Upper lobe of left lung (tissue), 6 donors: Measurements from ENCODE around the gene ORC1. TPM values are rescaled to one million over a fixed set of nuclear protein-coding genes. Genes with fewer than 3 reads are reported as not detected.

Experiments
- ATAC-seq, 2 donors: fragments of 200-7000 bp; cut with Tn5 transposase; one replicate each; pipeline ENCODE4 v1.9.1; 2022; ENCODE audit warnings: mild to moderate bottlenecking in 2 of 2, moderate library complexity in 2 of 2; ENCODE audit not compliant: low FRiP score in 2 of 2
- DNase-seq, 2 donors: peaks; one replicate each; pipeline ENCODE4 v3.0.0-alpha.2; 2019 to 2020
- H3K27ac ChIP-seq, 4 donors: fragments of 200-600 bp; sonication (generic); one replicate each; pipeline ENCODE4 v1.5.1; 2016 to 2019
- H3K27me3 ChIP-seq, 4 donors: fragments of 200-600 bp; sonication (generic); one replicate each; pipeline ENCODE4 v1.5.1; 2017 to 2019
- H3K36me3 ChIP-seq, 4 donors: fragments of 200-600 bp; sonication (generic); one replicate each; pipeline ENCODE4 v1.5.1; 2016 to 2019
- H3K4me1 ChIP-seq, 4 donors: fragments of 200-600 bp; sonication (generic); one replicate each; pipeline ENCODE4 v1.5.1; 2018 to 2019
- H3K4me3 ChIP-seq, 4 donors: fragments of 200-600 bp; sonication (generic); one replicate each; pipeline ENCODE4 v1.5.1; 2017 to 2019; ENCODE audit warnings: mild to moderate bottlenecking in 2 of 4, moderate library complexity in 1 of 4
- H3K9me3 ChIP-seq, 4 donors: fragments of 200-600 bp; sonication (generic); one replicate each; pipeline ENCODE4 v1.5.1; 2018 to 2019
- EP300 ChIP-seq, 4 donors: sonication (generic); formaldehyde crosslinking; IDR thresholded peaks; one replicate each; pipeline ENCODE4 v1.5.1; 2017; ENCODE audit warnings: antibody characterized with exemption in 4 of 4, control low read depth in 2 of 4
- POLR2A ChIP-seq, 4 donors: fragments of 450-650 bp; IDR thresholded peaks; one replicate each; pipeline ENCODE4 v1.5.1; 2016 to 2017; ENCODE audit warnings: antibody characterized with exemption in 4 of 4, mild to moderate bottlenecking in 2 of 4
- POLR2AphosphoS5 ChIP-seq, 2 donors: sonication (generic); formaldehyde crosslinking; IDR thresholded peaks; one replicate each; pipeline ENCODE4 v1.5.1; 2017; ENCODE audit warnings: antibody characterized with exemption in 2 of 2
- WGBS, 2 donors: methylation state at CpG; one replicate each; pipeline ENCODE4 v1.1.5; 2017 to 2018; 5-methylcytosine and 5-hydroxymethylcytosine counted together
- total RNA-seq, 6 donors: library from RNA; depleted of rRNA in 4 of 6; stranded (reverse); fragments of >200 nt in 4 of 6; gene quantifications; one replicate each; pipeline versions ENCODE4 v1.1.0 to v1.2.1, GENCODE V29; 2016 to 2021
- TF ChIP-seq, protein P1 (sequence below), 6 experiments: fragments of 450-650 bp in 4 of 6; fragments of 200-600 bp in 2 of 6; sonication (generic) in 2 of 6; IDR thresholded peaks; one replicate each; pipeline ENCODE4 v1.5.1; 2016 to 2019; ENCODE audit warnings: antibody characterized with exemption in 6 of 6
- donor health status: DM: no; HTN: no; CAD: no; lungs with moderate emphysema.
- donor health status: DM: no; HTN: yes; CAD: no; lungs with severe emphysema.

The ORC1 gene
- total RNA-seq, 6 donors from 2014 or later = 0.22 to 1.1 (median 0.96) TPM

DNA sequence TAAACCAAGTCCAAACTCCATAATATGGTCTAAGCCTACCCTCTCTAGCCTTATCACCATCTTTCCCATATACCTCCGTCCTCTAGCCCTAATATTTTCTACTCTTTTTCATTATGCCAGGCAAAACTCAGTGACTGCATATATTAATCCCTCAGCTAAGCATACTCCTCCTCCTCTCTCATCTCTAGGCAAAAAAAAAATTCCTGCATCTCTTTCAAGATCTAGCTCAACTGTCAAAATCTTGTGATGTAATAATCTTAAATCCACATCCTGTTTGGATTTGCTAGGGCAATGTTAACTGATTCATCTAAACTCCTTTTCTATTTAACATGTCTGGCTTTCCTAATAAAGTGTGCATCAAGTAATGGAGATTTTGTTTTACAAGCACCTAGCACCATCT, 20.6 kb upstream of the ORC1 start:
- Histone ChIP-seq H3K9me3 (no peaks in the 10 kb centered on the region), H3K27ac (no peak overlapping the region), H3K27me3 (no peaks in the 10 kb centered on the region), H3K4me3 (no peak overlapping the region), H3K4me1 (peaks cover 0 to 9% (median 1%) of the 10 kb centered on the region in 4 donors), H3K36me3 (peaks cover 0 to 54% (median 2%) of the 10 kb centered on the region in 4 donors)
- ATAC-seq = no peak
- no peak for TF ChIP-seq POLR2A (IDR thresholded peaks at IDR 0.05)
- TF ChIP-seq, protein P1, sequence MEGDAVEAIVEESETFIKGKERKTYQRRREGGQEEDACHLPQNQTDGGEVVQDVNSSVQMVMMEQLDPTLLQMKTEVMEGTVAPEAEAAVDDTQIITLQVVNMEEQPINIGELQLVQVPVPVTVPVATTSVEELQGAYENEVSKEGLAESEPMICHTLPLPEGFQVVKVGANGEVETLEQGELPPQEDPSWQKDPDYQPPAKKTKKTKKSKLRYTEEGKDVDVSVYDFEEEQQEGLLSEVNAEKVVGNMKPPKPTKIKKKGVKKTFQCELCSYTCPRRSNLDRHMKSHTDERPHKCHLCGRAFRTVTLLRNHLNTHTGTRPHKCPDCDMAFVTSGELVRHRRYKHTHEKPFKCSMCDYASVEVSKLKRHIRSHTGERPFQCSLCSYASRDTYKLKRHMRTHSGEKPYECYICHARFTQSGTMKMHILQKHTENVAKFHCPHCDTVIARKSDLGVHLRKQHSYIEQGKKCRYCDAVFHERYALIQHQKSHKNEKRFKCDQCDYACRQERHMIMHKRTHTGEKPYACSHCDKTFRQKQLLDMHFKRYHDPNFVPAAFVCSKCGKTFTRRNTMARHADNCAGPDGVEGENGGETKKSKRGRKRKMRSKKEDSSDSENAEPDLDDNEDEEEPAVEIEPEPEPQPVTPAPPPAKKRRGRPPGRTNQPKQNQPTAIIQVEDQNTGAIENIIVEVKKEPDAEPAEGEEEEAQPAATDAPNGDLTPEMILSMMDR (IDR thresholded peaks at IDR 0.05) = no peak
- no peak for TF ChIP-seq POLR2AphosphoS5 (IDR thresholded peaks at IDR 0.05)
- TF ChIP-seq EP300 (IDR thresholded peaks at IDR 0.05) = no peak
- no peak for DNase-seq
- WGBS, 2 donors = 91 to 95% methylated on average over 1 of the region's 1 CpG

DNA sequence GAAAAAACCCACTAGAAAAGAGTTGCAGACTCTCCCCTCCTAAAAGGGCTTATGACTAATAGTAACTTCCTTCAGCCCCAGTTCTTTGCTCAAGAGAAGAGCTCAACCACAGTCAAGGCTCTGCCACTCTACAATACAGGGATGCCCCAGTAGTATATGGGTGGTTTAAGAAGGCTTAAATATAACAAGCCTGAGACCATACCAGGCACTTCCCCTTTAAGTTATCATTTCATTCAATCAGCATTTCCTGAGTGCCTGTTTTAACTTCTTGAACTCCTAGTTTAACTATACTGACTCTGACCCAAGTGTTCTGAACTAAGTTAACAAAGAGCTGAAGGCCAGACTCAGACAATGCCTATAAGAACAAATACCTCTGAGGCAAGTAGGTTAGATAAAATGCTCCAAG, 20.0 kb upstream of the ORC1 start:
- peaks cover 0 to 54% (median 4%) of the 10 kb centered on the region in 4 donors for H3K36me3 ChIP-seq
- H3K27me3 ChIP-seq = no peaks in the 10 kb centered on the region
- no peaks in the 10 kb centered on the region for H3K9me3 ChIP-seq
- no peak overlapping the region for H3K4me3 ChIP-seq
- H3K27ac ChIP-seq = peak overlapping the region in 1 of 4 donors; percentile 30
- no peak for DNase-seq
- H3K4me1 ChIP-seq = peaks cover 0 to 9% (median 1%) of the 10 kb centered on the region in 4 donors
- TF ChIP-seq, protein P1 (IDR thresholded peaks at IDR 0.05) = no peak
- TF ChIP-seq POLR2A (IDR thresholded peaks at IDR 0.05) = no peak
- TF ChIP-seq EP300 (IDR thresholded peaks at IDR 0.05) = no peak
- no peak for TF ChIP-seq POLR2AphosphoS5 (IDR thresholded peaks at IDR 0.05)
- no peak for ATAC-seq

DNA sequence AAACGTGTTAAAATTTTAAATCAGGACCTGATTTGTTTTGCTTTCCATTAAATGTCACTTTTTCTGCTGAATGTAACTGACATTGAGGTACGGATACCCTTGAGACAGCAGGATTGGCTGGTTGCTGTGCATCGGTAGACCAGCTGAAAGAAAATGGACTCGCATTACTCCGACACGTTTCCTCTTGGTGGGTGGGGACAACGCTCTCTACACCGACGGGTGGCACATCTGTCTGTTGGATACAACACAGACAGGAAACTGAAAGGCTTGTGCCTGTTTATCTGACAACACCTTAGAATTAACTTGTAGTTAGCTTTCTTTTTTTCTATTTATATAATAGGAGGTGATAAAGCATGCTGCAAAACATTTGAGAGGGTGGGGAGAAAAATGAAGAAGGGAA, 19.5 kb upstream of the ORC1 start:
- no peak for TF ChIP-seq EP300 (IDR thresholded peaks at IDR 0.05)
- TF ChIP-seq POLR2AphosphoS5 (IDR thresholded peaks at IDR 0.05) = no peak
- TF ChIP-seq, protein P1 (IDR thresholded peaks at IDR 0.05) = no peak
- no peak for TF ChIP-seq POLR2A (IDR thresholded peaks at IDR 0.05)
- no peak overlapping the region for H3K4me3 ChIP-seq
- WGBS, 2 donors = 47 to 54% methylated on average over 9 of the region's 9 CpGs
- ATAC-seq (no peak), DNase-seq (no peak)
- peak overlapping the region in 1 of 4 donors; percentile 30 for H3K27ac ChIP-seq
- no peaks in the 10 kb centered on the region for H3K27me3 ChIP-seq
- peaks cover 3 to 58% (median 4%) of the 10 kb centered on the region in 4 donors for H3K36me3 ChIP-seq
- H3K4me1 ChIP-seq = peaks cover 0 to 9% (median 1%) of the 10 kb centered on the region in 4 donors
- no peaks in the 10 kb centered on the region for H3K9me3 ChIP-seq

DNA sequence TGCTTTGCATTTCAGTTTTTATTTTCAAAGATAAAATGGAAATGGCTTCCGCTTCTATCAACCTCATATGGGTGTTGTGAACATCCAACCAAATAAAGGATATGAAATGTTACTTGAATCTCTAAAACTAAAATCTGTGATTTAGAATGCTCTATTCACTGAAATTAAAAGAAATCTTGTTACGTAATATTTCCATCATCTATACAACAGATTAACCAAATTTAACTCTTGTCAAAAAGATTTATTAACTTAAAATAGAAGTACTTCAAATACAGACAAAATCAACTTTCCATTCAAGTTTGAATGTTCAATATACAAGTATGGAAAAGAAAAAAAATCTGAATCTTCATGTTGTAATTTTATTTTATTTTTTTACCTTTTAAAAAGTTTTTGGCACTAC, 18.8 kb upstream of the ORC1 start:
- no peaks in the 10 kb centered on the region for H3K27me3 ChIP-seq
- DNase-seq (no peak), ATAC-seq (no peak)
- WGBS, 2 donors = 97 to 98% methylated on average over 2 of the region's 2 CpGs
- no peak overlapping the region for H3K27ac ChIP-seq
- TF ChIP-seq, protein P1 (IDR thresholded peaks at IDR 0.05) = no peak
- TF ChIP-seq POLR2AphosphoS5 (IDR thresholded peaks at IDR 0.05) (no peak), EP300 (IDR thresholded peaks at IDR 0.05) (no peak), POLR2A (IDR thresholded peaks at IDR 0.05) (no peak)
- H3K9me3 ChIP-seq = no peaks in the 10 kb centered on the region
- H3K4me3 ChIP-seq = no peak overlapping the region
- H3K36me3 ChIP-seq = peaks cover 5 to 65% (median 10%) of the 10 kb centered on the region in 4 donors
- peaks cover 0 to 9% (median 1%) of the 10 kb centered on the region in 4 donors for H3K4me1 ChIP-seq

DNA sequence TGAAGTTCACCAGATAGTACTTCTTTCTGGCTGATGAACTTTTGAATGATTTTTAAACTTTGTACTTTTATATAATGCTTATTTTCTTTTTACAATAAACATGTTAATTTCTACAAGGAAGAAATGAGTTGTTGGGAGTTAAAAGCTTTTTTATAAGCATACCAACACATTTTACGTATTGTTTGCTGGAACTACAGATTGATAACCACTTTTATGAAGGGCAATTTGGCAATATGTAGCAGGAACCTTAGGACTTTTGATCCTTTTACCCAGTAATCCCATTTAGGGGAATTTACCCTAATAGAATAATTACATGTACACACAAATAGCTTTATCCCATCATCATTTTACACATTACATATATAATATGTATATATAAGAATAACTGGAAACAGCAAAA, 16.5 kb upstream of the ORC1 start:
- no peak overlapping the region for H3K27ac ChIP-seq
- no peaks in the 10 kb centered on the region for H3K27me3 ChIP-seq
- peaks cover 16 to 88% (median 33%) of the 10 kb centered on the region in 4 donors for H3K36me3 ChIP-seq
- peaks cover 0 to 9% (median 1%) of the 10 kb centered on the region in 4 donors for H3K4me1 ChIP-seq
- WGBS, 2 donors = 90 to 94% methylated on average over 1 of the region's 1 CpG
- no peak overlapping the region for H3K4me3 ChIP-seq
- TF ChIP-seq EP300 (IDR thresholded peaks at IDR 0.05) = no peak
- no peak for TF ChIP-seq POLR2AphosphoS5 (IDR thresholded peaks at IDR 0.05)
- TF ChIP-seq, protein P1 (IDR thresholded peaks at IDR 0.05) = no peak
- no peak for ATAC-seq
- H3K9me3 ChIP-seq = no peaks in the 10 kb centered on the region
- DNase-seq = no peak
